PFSK-1 (cell line): ENCODE measurements around the gene GUCY1B1.

Experiments used
- FOXP2 ChIP-seq: optimal IDR thresholded peaks from 2 replicates; pipeline ENCODE3; 2011; ENCODE audit warnings: borderline replicate concordance, control low read depth, inconsistent platforms; ENCODE audit not compliant: insufficient read depth; ENCODE audit errors: extremely low read length, extremely low read depth
- POLR2AphosphoS5 ChIP-seq: IDR thresholded peaks from 2 replicates; pipeline ENCODE4 v1.6.1; 2012; ENCODE audit warnings: low read depth, mild to moderate bottlenecking, control low read depth, low read length, moderate library complexity
- REST ChIP-seq, 2 experiments: IDR thresholded peaks; 2 replicates each; pipeline versions ENCODE4 v1.6.1 to v1.8.0; 2011 to 2012; ENCODE audit warnings: low read depth in 2 of 2, low read length in 2 of 2, control low read depth in 1 of 2, inconsistent platforms in 1 of 2, mild to moderate bottlenecking in 1 of 2, moderate library complexity in 1 of 2; ENCODE audit not compliant: insufficient read depth in 1 of 2
- SIN3A ChIP-seq: IDR thresholded peaks from 2 replicates; pipeline ENCODE4 v1.6.1; 2012; ENCODE audit warnings: mild to moderate bottlenecking, low read length, moderate library complexity, borderline replicate concordance; ENCODE audit not compliant: insufficient read depth
- TAF1 ChIP-seq: IDR thresholded peaks from 2 replicates; pipeline ENCODE4 v1.6.1; 2012; ENCODE audit warnings: low read length, control low read depth, borderline replicate concordance; ENCODE audit not compliant: insufficient read depth

Gene GUCY1B1

GRCh38 chr4:155759372-155760252 lies 791 bp downstream of the GUCY1B1 start:
- TF ChIP-seq TAF1 (no peak), SIN3A (no peak), REST (IDR thresholded peaks at IDR 0.05; ENCODE audit: insufficient read depth in 1 of 2, low read depth in 2 of 2, low read length in 2 of 2) (no peak), FOXP2 (no peak), POLR2AphosphoS5 (no peak)

- no peak for TF ChIP-seq FOXP2
- TF ChIP-seq POLR2AphosphoS5: no peak
- no peak for TF ChIP-seq TAF1
- TF ChIP-seq REST (IDR thresholded peaks at IDR 0.05; ENCODE audit: insufficient read depth in 1 of 2, low read depth in 2 of 2, low read length in 2 of 2): no peak
- TF ChIP-seq SIN3A: no peak
Observed at GRCh38 chr4:155761047-155761446, 2.2 kb downstream of the GUCY1B1 start.

- TF ChIP-seq REST (IDR thresholded peaks at IDR 0.05; ENCODE audit: insufficient read depth in 1 of 2, low read depth in 2 of 2, low read length in 2 of 2): no peak
- no peak for TF ChIP-seq SIN3A
- no peak for TF ChIP-seq TAF1
- TF ChIP-seq FOXP2: no peak
- no peak for TF ChIP-seq POLR2AphosphoS5
Observed at GRCh38 chr4:155761916-155762315, 3.1 kb downstream of the GUCY1B1 start.

- no peak for TF ChIP-seq FOXP2
- no peak for TF ChIP-seq REST (IDR thresholded peaks at IDR 0.05; ENCODE audit: insufficient read depth in 1 of 2, low read depth in 2 of 2, low read length in 2 of 2)
- TF ChIP-seq POLR2AphosphoS5: no peak
- no peak for TF ChIP-seq SIN3A
- no peak for TF ChIP-seq TAF1
Observed at GRCh38 chr4:155762334-155762733, 3.5 kb downstream of the GUCY1B1 start.
